H1 (cell line): Measurements from ENCODE around the gene ARMS2. TPM values are rescaled to one million over a fixed set of nuclear protein-coding genes. Genes with fewer than 3 reads are reported as not detected.

Experiments used
- CTCF ChIA-PET: fragments of 300-600 bp; sonication (Branson Sonifier 250); formaldehyde crosslinking; loops from one replicate; lab custom pipeline; 2021; ENCODE audit not compliant: partially characterized antibody; lab: Charles Lee
- POLR2A ChIA-PET: fragments of 300-600 bp; sonication (Branson Sonifier 250); formaldehyde crosslinking; loops from one replicate; lab custom pipeline; 2021; ENCODE audit warnings: inconsistent platforms; ENCODE audit not compliant: partially characterized antibody; lab: Charles Lee
- DNase-seq, 2 experiments: peaks; one replicate each; pipeline versions ENCODE4 v3.0.0 to v3.0.0-alpha.2; 2010 to 2022; ENCODE audit warnings: low spot score in 2 of 2, low read depth in 1 of 2, mixed read lengths in 1 of 2
- FAIRE-seq: peaks from 2 replicates; lab custom pipeline; 2011; peaks lifted over from hg19 to GRCh38; lab: Jason Lieb, UNC
- H2AFZ ChIP-seq: 2 replicates; pipeline ENCODE4 v1.8.1; 2012; ENCODE audit warnings: low read length, inconsistent platforms
- H2AK5ac ChIP-seq: 2 replicates; pipeline ENCODE4 v1.6.1; 2013; ENCODE audit warnings: low read depth, low read length
- H2BK120ac ChIP-seq: replicated peaks from 2 replicates; pipeline ENCODE3; 2013; ENCODE audit warnings: low read depth, low read length, inconsistent platforms
- H2BK12ac ChIP-seq: 2 replicates; pipeline ENCODE4 v1.6.1; 2013; ENCODE audit warnings: low read depth, low read length
- H2BK15ac ChIP-seq: 2 replicates; pipeline ENCODE4 v1.6.1; 2013; ENCODE audit warnings: low read length
- H2BK20ac ChIP-seq: 2 replicates; pipeline ENCODE4 v1.6.1; 2013; ENCODE audit warnings: low read length
- H2BK5ac ChIP-seq: 2 replicates; pipeline ENCODE4 v1.6.1; 2013; ENCODE audit warnings: low read depth, low read length
- H3K14ac ChIP-seq: 2 replicates; pipeline ENCODE4 v1.6.1; 2013; ENCODE audit warnings: inconsistent platforms; ENCODE audit not compliant: insufficient read length
- H3K18ac ChIP-seq: 2 replicates; pipeline ENCODE4 v1.6.1; 2013; ENCODE audit warnings: low read length; ENCODE audit errors: extremely low read depth
- H3K23ac ChIP-seq: 2 replicates; pipeline ENCODE4 v1.6.1; 2013; ENCODE audit warnings: inconsistent platforms; ENCODE audit not compliant: insufficient read length
- H3K23me2 ChIP-seq: 2 replicates; pipeline ENCODE4 v1.6.1; 2013; ENCODE audit warnings: low read depth, low read length
- H3K27ac ChIP-seq: 2 replicates; pipeline ENCODE4 v1.6.1; 2011; ENCODE audit warnings: low read depth, low read length, inconsistent platforms
- H3K27me3 ChIP-seq, 4 experiments: replicated peaks in 1 of 4; 1 replicate in 1 of 4; 2 replicates in 3 of 4; pipeline versions ENCODE4 v1.6.1 to v1.8.1; 2011 to 2013; ENCODE audit warnings: low read length in 3 of 4, mild to moderate bottlenecking in 3 of 4, inconsistent platforms in 2 of 4, mixed read lengths in 2 of 4, moderate library complexity in 1 of 4; ENCODE audit not compliant: control insufficient read depth in 3 of 4, insufficient read depth in 3 of 4; ENCODE audit errors: extremely low read depth in 1 of 4
- H3K36me3 ChIP-seq, 4 experiments: 2 replicates each; pipeline versions ENCODE4 v1.6.1 to v1.8.1; 2011 to 2013; ENCODE audit warnings: mild to moderate bottlenecking in 4 of 4, low read length in 3 of 4, moderate library complexity in 2 of 4, control low read depth in 1 of 4, inconsistent platforms in 1 of 4; ENCODE audit not compliant: insufficient read depth in 4 of 4, control insufficient read depth in 2 of 4
- H3K4ac ChIP-seq: replicated peaks from 2 replicates; pipeline ENCODE3; 2013; ENCODE audit warnings: low read length, low read depth, mixed read lengths, inconsistent platforms; ENCODE audit not compliant: insufficient read length
- H3K4me1 ChIP-seq, 4 experiments: replicated peaks in 1 of 4; 1 replicate in 1 of 4; 2 replicates in 3 of 4; pipeline versions ENCODE4 v1.6.1 to v1.8.1; 2011 to 2013; ENCODE audit warnings: low read length in 3 of 4, inconsistent platforms in 2 of 4, mixed read lengths in 1 of 4; ENCODE audit not compliant: insufficient read depth in 4 of 4, control insufficient read depth in 3 of 4
- H3K4me2 ChIP-seq, 2 experiments: 2 replicates each; pipeline versions ENCODE4 v1.6.1 to v1.8.1; 2011 to 2013; ENCODE audit warnings: low read depth in 2 of 2, low read length in 2 of 2, control low read depth in 1 of 2, inconsistent platforms in 1 of 2, mild to moderate bottlenecking in 1 of 2; ENCODE audit not compliant: insufficient read depth in 1 of 2
- H3K4me3 ChIP-seq, 4 experiments: fragments of 200-600, 300-600 bp in 1 of 4; sonication (generic), shearing (Covaris generic), sonication (Bioruptor Twin) in 1 of 4; 2 replicates each; pipeline versions ENCODE4 v1.5.1 to v1.8.1; 2011 to 2016; ENCODE audit warnings: low read length in 4 of 4, low read depth in 3 of 4, control low read depth in 2 of 4, inconsistent platforms in 2 of 4, mild to moderate bottlenecking in 2 of 4, mixed read lengths in 1 of 4, moderate library complexity in 1 of 4; ENCODE audit not compliant: insufficient read depth in 2 of 4; ENCODE audit errors: extremely low read depth in 1 of 4
- H3K56ac ChIP-seq: replicated peaks from 2 replicates; pipeline ENCODE3; 2013; ENCODE audit warnings: low read depth, mild to moderate bottlenecking, mixed read lengths, low read length, inconsistent platforms; ENCODE audit not compliant: insufficient read length
- H3K79me1 ChIP-seq: 2 replicates; pipeline ENCODE4 v1.6.1; 2013; ENCODE audit warnings: low read depth, low read length, control low read depth
- H3K79me2 ChIP-seq, 2 experiments: 2 replicates each; pipeline versions ENCODE4 v1.6.1 to v1.8.1; 2012 to 2013; ENCODE audit warnings: low read length in 2 of 2, mild to moderate bottlenecking in 2 of 2, inconsistent platforms in 1 of 2; ENCODE audit not compliant: insufficient read depth in 2 of 2, control insufficient read depth in 1 of 2
- H3K9ac ChIP-seq, 4 experiments: replicated peaks in 1 of 4; 1 replicate in 1 of 4; 2 replicates in 3 of 4; pipeline versions ENCODE4 v1.6.1 to v1.8.1; 2011 to 2013; ENCODE audit warnings: low read depth in 3 of 4, low read length in 3 of 4, control low read depth in 2 of 4, mild to moderate bottlenecking in 2 of 4, moderate library complexity in 2 of 4, inconsistent platforms in 1 of 4; ENCODE audit errors: extremely low read depth in 1 of 4
- H3K9me3 ChIP-seq, 2 experiments: 2 replicates each; pipeline versions ENCODE4 v1.6.1 to v1.8.1; 2012 to 2013; ENCODE audit warnings: mild to moderate bottlenecking in 2 of 2, moderate library complexity in 2 of 2, control low read depth in 1 of 2, inconsistent platforms in 1 of 2, low read depth in 1 of 2, low read length in 1 of 2, mixed read lengths in 1 of 2; ENCODE audit not compliant: insufficient read depth in 2 of 2
- H4K20me1 ChIP-seq, 2 experiments: replicated peaks in 1 of 2; 2 replicates each; pipeline versions ENCODE3 to v1.8.1; 2011 to 2013; ENCODE audit warnings: inconsistent platforms in 2 of 2, low read length in 2 of 2, mild to moderate bottlenecking in 1 of 2; ENCODE audit not compliant: insufficient read depth in 2 of 2, control insufficient read depth in 1 of 2
- H4K5ac ChIP-seq: 2 replicates; pipeline ENCODE4 v1.6.1; 2013; ENCODE audit warnings: low read length, low read depth, mixed read lengths, inconsistent platforms; ENCODE audit not compliant: insufficient read length
- H4K8ac ChIP-seq: 2 replicates; pipeline ENCODE4 v1.8.0; 2013; ENCODE audit warnings: mild to moderate bottlenecking, moderate library complexity, low read length, inconsistent platforms; ENCODE audit not compliant: insufficient read depth; ENCODE audit errors: extremely low read depth
- H4K91ac ChIP-seq: replicated peaks from 2 replicates; pipeline ENCODE3; 2013; ENCODE audit warnings: low read length, mixed read lengths, inconsistent platforms; ENCODE audit not compliant: insufficient read length
- ATF3 ChIP-seq: IDR thresholded peaks from 2 replicates; pipeline ENCODE4 v1.6.1; 2011; ENCODE audit warnings: low read depth, mild to moderate bottlenecking, low read length; ENCODE audit not compliant: insufficient read depth
- BCL11A ChIP-seq, 2 experiments: IDR thresholded peaks; one replicate each; pipeline ENCODE4 v1.6.1; 2011; ENCODE audit warnings: low read depth in 2 of 2, low read length in 2 of 2, mild to moderate bottlenecking in 2 of 2
- CBX8 ChIP-seq: fragments of 300-800, 300-1000 bp; sonication (generic); IDR thresholded peaks from 2 replicates; pipeline ENCODE4 v1.7.1; 2016; ENCODE audit warnings: low read depth, low read length, borderline replicate concordance
- NANOG ChIP-seq: IDR thresholded peaks from 2 replicates; pipeline ENCODE4 v1.6.1; 2011; ENCODE audit warnings: low read length, low read depth, mild to moderate bottlenecking, inconsistent platforms; ENCODE audit not compliant: insufficient read depth, poor library complexity, severe bottlenecking
- RFX5 ChIP-seq: IDR thresholded peaks from 2 replicates; pipeline ENCODE4 v1.6.1; 2011; ENCODE audit warnings: low read depth, low read length, improper control_type of control experiment, borderline replicate concordance
- WGBS, 2 experiments: shearing (Covaris generic) in 1 of 2; methylation state at CpG; one replicate each; pipeline versions ENCODE4 v1.1.6 to v1.1.7; 2013 to 2015; ENCODE audit warnings: low lambda C conversion rate in 2 of 2, mixed read lengths in 2 of 2, inconsistent platforms in 1 of 2, low coverage in 1 of 2, missing lambda C conversion rate in 1 of 2; ENCODE audit not compliant: insufficient replicate concordance in 2 of 2, insufficient coverage in 1 of 2, insufficient read length in 1 of 2; ENCODE audit errors: extremely low coverage in 1 of 2, missing lambda C conversion rate in 1 of 2; 5-methylcytosine and 5-hydroxymethylcytosine counted together
- polyA plus RNA-seq, 7 experiments: library from polyadenylated mRNA; depleted of rRNA in 3 of 7; stranded (reverse) in 5 of 7; unstranded in 2 of 7; fragments of >200 nt in 5 of 7; fragments of 200-250 nt in 2 of 7; gene quantifications; 1 replicate in 5 of 7; 2 replicates in 1 of 7; 4 replicates in 1 of 7; pipeline versions ENCODE4 v1.2.1 to v1.2.3, GENCODE V29; 2011 to 2013; ENCODE audit warnings: missing spikeins in 2 of 7, mixed read lengths in 2 of 7
- total RNA-seq: library from RNA; stranded (reverse); fragmentation: NEBNext Ultra II Directional; extraction: Animal tissue kit (Norgen Biotek cat#: 25700); gene quantifications from 2 replicates; pipeline ENCODE4 v1.2.1, GENCODE V29; 2021

ARMS2 gene
- total and polyA plus RNA-seq, 2 of the 8 experiments (the other 6 are each of a cell fraction or from before 2014, with no cell fraction given): not detected

- Histone ChIP-seq H3K79me2 (no peaks in the 10 kb centered on the region), H4K5ac (no peak overlapping the region), H2AFZ (no peak overlapping the region), H2BK12ac (no peak overlapping the region), H3K23ac (no peak overlapping the region), H3K4me3 (no peak overlapping the region), H2BK120ac (no peak overlapping the region), H3K27me3 (no peaks in the 10 kb centered on the region; a peak in 1 of 7 replicates), H2BK20ac (no peak overlapping the region), H3K9ac (no peak overlapping the region), H3K14ac (no peak overlapping the region), H3K4me1 (no peaks in the 10 kb centered on the region; a peak in 1 of 7 replicates), H3K79me1 (no peaks in the 10 kb centered on the region), H3K27ac (no peak overlapping the region), H4K8ac (no peak overlapping the region), H3K4me2 (no peak overlapping the region), H2BK15ac (no peak overlapping the region), H3K56ac (no peak overlapping the region), H2BK5ac (no peak overlapping the region), H3K18ac (no peak overlapping the region), H3K23me2 (no peaks in the 10 kb centered on the region), H3K36me3 (no peaks in the 10 kb centered on the region), H4K91ac (no peak overlapping the region), H2AK5ac (no peak overlapping the region), H3K4ac (no peak overlapping the region), H3K9me3 (no peaks in the 10 kb centered on the region), H4K20me1 (no peaks in the 10 kb centered on the region)
- FAIRE-seq (no peak), DNase-seq (no peak)
- 88% methylated on average over 8 of the region's 8 CpGs; no CpG with 5 or more reads in 1 of the 2 experiments for WGBS, 2 experiments
- ChIA-PET CTCF (interaction anchor here (0.8 to 1.3 kb wide), 3 partner anchors 9 to 22 kb away, joined by 3 to 5 read pairs (median 4); no protein-coding TSS in a partner anchor), POLR2A (no interaction called here)
- no peak for TF ChIP-seq ATF3
- TF ChIP-seq NANOG: no peak
- TF ChIP-seq RFX5: no peak
- TF ChIP-seq CBX8: no peak
- no peak for TF ChIP-seq BCL11A (IDR thresholded peaks at IDR 0.05; ENCODE audit: low read depth in 2 of 2, low read length in 2 of 2)
- TF ChIP-seq, all 59 proteins: peak for 0
Measured at GRCh38 chr10:122499012-122499411, 44.6 kb downstream of the ARMS2 start.
